MCF 10A (cell line): ENCODE measurements around the gene HCN2. TPM values are rescaled to one million over a fixed set of nuclear protein-coding genes. Genes with fewer than 3 reads are reported as not detected.

ENCODE experiments used
- Bru-seq: library from RNA; stranded (reverse); fragments of 400-500 nt; gene quantifications from one replicate; lab custom pipeline; 2021; lab: Mats Ljungman, UMichigan
- BruChase-seq, 2 experiments: library from RNA; stranded (reverse); fragments of 400-500 nt; gene quantifications; one replicate each; lab custom pipeline; 2021; lab: Mats Ljungman, UMichigan
- BruUV-seq: library from RNA; stranded (reverse); fragments of 400-500 nt; replicated peaks from 2 replicates; lab custom pipeline; 2021; lab: Mats Ljungman, UMichigan
- CTCF ChIA-PET: fragments of 300-600 bp; sonication (Branson Sonifier 250); formaldehyde crosslinking; extraction: SDS; loops from one replicate; lab custom pipeline; 2021; ENCODE audit warnings: antibody characterized with exemption, inconsistent platforms; lab: Yijun Ruan, JAX
- POLR2A ChIA-PET: fragments of 300-600, 350-650 bp; sonication (Branson Sonifier 250); formaldehyde crosslinking; extraction: SDS; loops from one replicate; lab custom pipeline; 2020; ENCODE audit warnings: antibody characterized with exemption, inconsistent platforms; lab: Yijun Ruan, JAX
- DNase-seq: peaks from one replicate; pipeline ENCODE4 v3.0.0-alpha.2; 2018; ENCODE audit not compliant: unreplicated experiment
- H3K27ac Mint-ChIP-seq: one replicate; pipeline ENCODE4 v1.8.0; 2022; ENCODE audit warnings: mild to moderate bottlenecking, low read depth, mixed read lengths; ENCODE audit not compliant: unreplicated experiment
- H3K27me3 Mint-ChIP-seq: one replicate; pipeline ENCODE4 v1.8.0; 2022; ENCODE audit warnings: mixed read lengths; ENCODE audit not compliant: insufficient read depth, unreplicated experiment
- H3K36me3 Mint-ChIP-seq: one replicate; pipeline ENCODE4 v1.8.0; 2022; ENCODE audit warnings: mild to moderate bottlenecking, moderate library complexity, mixed read lengths; ENCODE audit not compliant: insufficient read depth, unreplicated experiment
- H3K4me1 Mint-ChIP-seq: one replicate; pipeline ENCODE4 v1.8.0; 2022; ENCODE audit warnings: mixed read lengths; ENCODE audit not compliant: insufficient read depth, unreplicated experiment
- H3K4me3 Mint-ChIP-seq: one replicate; pipeline ENCODE4 v1.8.0; 2022; ENCODE audit warnings: mild to moderate bottlenecking, moderate library complexity, mixed read lengths; ENCODE audit not compliant: unreplicated experiment
- H3K9me3 Mint-ChIP-seq: one replicate; pipeline ENCODE4 v1.8.0; 2022; ENCODE audit warnings: mixed read lengths; ENCODE audit not compliant: unreplicated experiment
- intact Hi-C: fragments of 100-400 bp; cut with micrococcal nuclease; formaldehyde crosslinking; loops from 2 replicates; pipeline ENCODE4 v1.14.1; 2022
- long read RNA-seq: library from polyadenylated mRNA; stranded (forward); transcript quantifications from one replicate; pipeline ENCODE4 v2.0.0, GENCODE V29; 2022
- total RNA-seq: library from RNA; stranded (reverse); gene quantifications from 2 replicates; pipeline ENCODE4 v1.2.3, GENCODE V29; 2022
- TF ChIP-seq, protein P1 (sequence below): fragments of 200-600 bp; IDR thresholded peaks from one replicate; pipeline ENCODE4 v1.8.0; 2022; ENCODE audit warnings: antibody characterized with exemption, mild to moderate bottlenecking; ENCODE audit not compliant: unreplicated experiment

Gene HCN2
- 0.68 and 1.2 TPM in 2 replicates for total RNA-seq
- percentile 11 among the genes with signal in this experiment for Bru-seq, nascent RNA
- BruChase-seq, experiment 1, labeled RNA remaining after a 6-hour chase, result percentile 37 among the genes with signal in this experiment
- BruChase-seq, experiment 2, labeled RNA remaining after a 2-hour chase, result percentile 23 among the genes with signal in this experiment
- long read RNA-seq, result 0 reads

DNA sequence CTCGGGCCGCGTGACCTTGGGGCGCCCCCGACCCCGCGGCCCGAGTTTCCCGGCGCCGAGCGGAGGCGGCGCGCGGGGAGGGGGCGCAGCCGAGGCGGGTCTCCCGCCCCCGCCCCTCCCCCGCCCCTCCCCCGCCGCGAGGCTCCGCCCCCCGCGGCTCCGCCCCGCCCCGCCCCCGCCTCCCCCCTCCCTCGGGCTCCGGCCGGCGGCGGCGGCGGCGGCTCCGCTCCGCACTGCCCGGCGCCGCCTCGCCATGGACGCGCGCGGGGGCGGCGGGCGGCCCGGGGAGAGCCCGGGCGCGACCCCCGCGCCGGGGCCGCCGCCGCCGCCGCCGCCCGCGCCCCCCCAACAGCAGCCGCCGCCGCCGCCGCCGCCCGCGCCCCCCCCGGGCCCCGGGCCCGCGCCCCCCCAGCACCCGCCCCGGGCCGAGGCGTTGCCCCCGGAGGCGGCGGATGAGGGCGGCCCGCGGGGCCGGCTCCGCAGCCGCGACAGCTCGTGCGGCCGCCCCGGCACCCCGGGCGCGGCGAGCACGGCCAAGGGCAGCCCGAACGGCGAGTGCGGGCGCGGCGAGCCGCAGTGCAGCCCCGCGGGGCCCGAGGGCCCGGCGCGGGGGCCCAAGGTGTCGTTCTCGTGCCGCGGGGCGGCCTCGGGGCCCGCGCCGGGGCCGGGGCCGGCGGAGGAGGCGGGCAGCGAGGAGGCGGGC lies at the start of gene HCN2:
HCN2 (plus strand) TSS at position 189 of the 703 bp plus-strand sequence; CDS start at position 254, 65 bp downstream.
- no peak for DNase-seq
- BruUV-seq, result no TSS peak
- no peaks in the 10 kb centered on the region for H3K36me3 Mint-ChIP-seq
- H3K27ac Mint-ChIP-seq, result no peak within 1 kb of the TSS
- intact Hi-C loops, result loop anchor here (2.0 to 5.0 kb wide), 3 partner anchors 43 to 142 kb away; partner anchors contain the start of genes POLRMT and RNF126
- ChIA-PET CTCF (no interaction called here), POLR2A (interaction anchor here (0.7 to 0.9 kb wide), 2 partner anchors 14 to 87 kb away, joined by 3 read pairs; no protein-coding TSS in a partner anchor)
- H3K4me1 Mint-ChIP-seq, result no peaks in the 10 kb centered on the region
- no peaks in the 10 kb centered on the region for H3K27me3 Mint-ChIP-seq
- TF ChIP-seq, protein P1, sequence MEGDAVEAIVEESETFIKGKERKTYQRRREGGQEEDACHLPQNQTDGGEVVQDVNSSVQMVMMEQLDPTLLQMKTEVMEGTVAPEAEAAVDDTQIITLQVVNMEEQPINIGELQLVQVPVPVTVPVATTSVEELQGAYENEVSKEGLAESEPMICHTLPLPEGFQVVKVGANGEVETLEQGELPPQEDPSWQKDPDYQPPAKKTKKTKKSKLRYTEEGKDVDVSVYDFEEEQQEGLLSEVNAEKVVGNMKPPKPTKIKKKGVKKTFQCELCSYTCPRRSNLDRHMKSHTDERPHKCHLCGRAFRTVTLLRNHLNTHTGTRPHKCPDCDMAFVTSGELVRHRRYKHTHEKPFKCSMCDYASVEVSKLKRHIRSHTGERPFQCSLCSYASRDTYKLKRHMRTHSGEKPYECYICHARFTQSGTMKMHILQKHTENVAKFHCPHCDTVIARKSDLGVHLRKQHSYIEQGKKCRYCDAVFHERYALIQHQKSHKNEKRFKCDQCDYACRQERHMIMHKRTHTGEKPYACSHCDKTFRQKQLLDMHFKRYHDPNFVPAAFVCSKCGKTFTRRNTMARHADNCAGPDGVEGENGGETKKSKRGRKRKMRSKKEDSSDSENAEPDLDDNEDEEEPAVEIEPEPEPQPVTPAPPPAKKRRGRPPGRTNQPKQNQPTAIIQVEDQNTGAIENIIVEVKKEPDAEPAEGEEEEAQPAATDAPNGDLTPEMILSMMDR, result no peak
- H3K9me3 Mint-ChIP-seq, result no peaks in the 10 kb centered on the region
- peak within 1 kb of the TSS; percentile 28 for H3K4me3 Mint-ChIP-seq

DNA sequence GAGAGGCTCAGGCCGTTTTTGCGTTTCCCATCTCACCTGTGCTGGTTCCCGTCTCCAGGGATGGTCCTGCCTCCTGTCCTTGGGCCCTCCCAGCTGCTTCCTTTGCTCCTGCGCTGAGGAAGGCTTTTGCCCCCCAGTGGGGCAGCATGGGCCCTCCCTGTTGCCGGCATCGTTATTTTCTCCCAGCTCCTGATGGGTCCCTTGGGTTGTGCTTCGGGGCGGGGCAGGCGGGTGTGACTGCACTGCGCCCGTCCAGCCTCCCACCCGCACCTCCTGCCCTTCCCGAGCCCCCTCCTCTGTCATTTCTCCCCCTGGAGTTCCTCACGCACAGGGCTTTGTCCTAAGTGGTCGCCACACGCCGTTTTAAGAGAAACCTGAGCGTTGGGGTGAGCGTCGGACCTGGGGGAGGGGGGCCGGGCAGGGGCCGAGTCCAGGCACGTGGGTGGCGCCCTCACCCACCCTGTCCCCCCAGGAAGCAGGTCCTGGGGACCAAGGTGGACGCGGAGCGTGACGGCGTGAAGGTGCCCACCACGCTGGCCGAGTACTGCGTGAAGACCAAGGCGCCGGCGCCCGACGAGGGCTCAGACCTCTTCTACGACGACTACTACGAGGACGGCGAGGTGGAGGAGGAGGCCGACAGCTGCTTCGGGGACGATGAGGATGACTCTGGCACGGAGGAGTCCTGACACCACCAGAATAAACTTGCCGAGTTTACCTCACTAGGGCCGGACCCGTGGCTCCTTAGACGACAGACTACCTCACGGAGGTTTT lies 48.6 kb upstream of the HCN2 start:
- no peaks in the 10 kb centered on the region for H3K27me3 Mint-ChIP-seq
- H3K27ac Mint-ChIP-seq, result no peak overlapping the region
- ChIA-PET POLR2A (no interaction called here), CTCF (no interaction called here)
- TF ChIP-seq, protein P1, result no peak
- intact Hi-C loops, result no loop called here
- no TSS peak for BruUV-seq
- H3K4me1 Mint-ChIP-seq, result no peaks in the 10 kb centered on the region
- no peak overlapping the region for H3K4me3 Mint-ChIP-seq
- DNase-seq, result no peak
- H3K9me3 Mint-ChIP-seq, result no peaks in the 10 kb centered on the region
- peaks cover 31% of the 10 kb centered on the region for H3K36me3 Mint-ChIP-seq

DNA sequence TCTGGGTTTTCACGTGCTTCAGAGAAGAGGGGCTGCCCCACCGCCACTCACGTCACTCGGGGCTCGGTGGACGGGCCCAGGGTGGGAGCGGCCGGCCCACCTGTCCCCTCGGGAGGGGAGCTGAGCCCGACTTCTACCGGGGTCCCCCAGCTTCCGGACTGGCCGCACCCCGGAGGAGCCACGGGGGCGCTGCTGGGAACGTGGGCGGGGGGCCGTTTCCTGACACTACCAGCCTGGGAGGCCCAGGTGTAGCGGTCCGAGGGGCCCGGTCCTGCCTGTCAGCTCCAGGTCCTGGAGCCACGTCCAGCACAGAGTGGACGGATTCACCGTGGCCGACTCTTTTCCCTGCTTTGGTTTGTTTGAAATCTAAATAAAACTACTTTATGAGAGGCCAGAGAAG lies 48.0 kb upstream of the HCN2 start:
- H3K4me3 Mint-ChIP-seq, result no peak overlapping the region
- intact Hi-C loops, result no loop called here
- H3K36me3 Mint-ChIP-seq, result peaks cover 31% of the 10 kb centered on the region
- H3K4me1 Mint-ChIP-seq, result no peaks in the 10 kb centered on the region
- H3K9me3 Mint-ChIP-seq, result no peaks in the 10 kb centered on the region
- CTCF ChIA-PET, result interaction anchor here (0.6 kb wide), 1 partner anchor 8 kb away, joined by 4 read pairs; no protein-coding TSS in a partner anchor
- no TSS peak for BruUV-seq
- POLR2A ChIA-PET, result no interaction called here
- TF ChIP-seq, protein P1, result no peak
- DNase-seq, result no peak
- H3K27ac Mint-ChIP-seq, result no peak overlapping the region
- no peaks in the 10 kb centered on the region for H3K27me3 Mint-ChIP-seq
